HCT116 (cell line): ENCODE data around the gene SGMS1. TPM values are rescaled to one million over a fixed set of nuclear protein-coding genes. Genes with fewer than 3 reads are reported as not detected.

ENCODE experiments used
- ATAC-seq: fragments of 200-7000 bp; cut with Tn5 transposase; 2 replicates; pipeline ENCODE4 v1.9.1; 2020; ENCODE audit warnings: mild to moderate bottlenecking, moderate library complexity
- BruUV-seq: library from RNA; stranded (reverse); fragments of 400-500 nt; replicated peaks from 2 replicates; lab custom pipeline; 2021; lab: Mats Ljungman, UMichigan
- CTCF ChIA-PET: fragments of 300-600 bp; sonication (Branson Sonifier 250); formaldehyde crosslinking; loops from one replicate; lab custom pipeline; 2021; ENCODE audit warnings: antibody characterized with exemption; lab: Charles Lee
- POLR2A ChIA-PET: fragments of 300-600, 350-600 bp; sonication (Branson Sonifier 250); formaldehyde crosslinking; loops from one replicate; lab custom pipeline; 2021; ENCODE audit warnings: antibody characterized with exemption; lab: Charles Lee
- RAD21 ChIA-PET, 2 experiments: fragments of 300-600 bp; sonication (Branson Sonifier 250); formaldehyde crosslinking; loops; one replicate each; lab custom pipeline; 2023; ENCODE audit warnings: low total read pairs in 2 of 2; ENCODE audit not compliant: uncharacterized antibody in 2 of 2, unreplicated experiment in 2 of 2, low non-redundant PET in 1 of 2; lab: Charles Lee
- DNase-seq: peaks from one replicate; pipeline ENCODE4 v3.0.0-alpha.2; 2010; ENCODE audit warnings: low read depth, low spot score
- H2AFZ ChIP-seq: fragments of 200-600 bp; shearing (Covaris generic), sonication (generic); 2 replicates; pipeline ENCODE4 v1.6.1; 2017; ENCODE audit warnings: low read depth, mixed run types, mixed read lengths, antibody characterized with exemption, low read length; ENCODE audit not compliant: poor library complexity, severe bottlenecking
- H3K27ac ChIP-seq: 2 replicates; pipeline ENCODE4 v1.5.1; 2012; ENCODE audit warnings: low read depth, low read length
- H3K27me3 ChIP-seq: fragments of 200-600 bp; sonication (generic); 2 replicates; pipeline ENCODE4 v1.6.1; 2016; ENCODE audit warnings: mixed run types, low read length, mixed read lengths; ENCODE audit not compliant: insufficient read depth
- H3K36me3 ChIP-seq, 2 experiments: fragments of 200-500 bp in 1 of 2; fragments of 200-600 bp in 1 of 2; sonication (Bioruptor generic) in 1 of 2; sonication (generic) in 1 of 2; 2 replicates each; pipeline versions ENCODE4 v1.5.1 to v1.6.1; 2014 to 2016; ENCODE audit warnings: low read length in 2 of 2, inconsistent platforms in 1 of 2, mixed read lengths in 1 of 2, mixed run types in 1 of 2; ENCODE audit not compliant: insufficient read depth in 2 of 2, control insufficient read depth in 1 of 2
- H3K4me1 ChIP-seq, 2 experiments: fragments of 200-600 bp in 1 of 2; sonication (generic) in 1 of 2; 2 replicates each; pipeline versions ENCODE4 v1.5.1 to v1.6.1; 2012 to 2017; ENCODE audit warnings: low read length in 2 of 2, inconsistent platforms in 1 of 2, mild to moderate bottlenecking in 1 of 2, mixed read lengths in 1 of 2, mixed run types in 1 of 2, moderate library complexity in 1 of 2; ENCODE audit not compliant: insufficient read depth in 2 of 2, control insufficient read depth in 1 of 2
- H3K4me2 ChIP-seq: fragments of 200-600 bp; sonication (generic); 2 replicates; pipeline ENCODE4 v1.6.1; 2017; ENCODE audit warnings: mixed run types, low read length, mixed read lengths
- H3K4me3 ChIP-seq, 2 experiments: fragments of 200-600 bp in 1 of 2; sonication (generic) in 1 of 2; replicated peaks in 1 of 2; 2 replicates each; pipeline ENCODE4 v1.5.1; 2011 to 2016; ENCODE audit warnings: low read length in 2 of 2, control low read depth in 1 of 2, low read depth in 1 of 2, mild to moderate bottlenecking in 1 of 2, mixed read lengths in 1 of 2, mixed run types in 1 of 2
- H3K79me2 ChIP-seq: fragments of 200-600 bp; sonication (generic); 2 replicates; pipeline ENCODE4 v1.6.1; 2017; ENCODE audit warnings: mild to moderate bottlenecking, mixed run types, low read length, moderate library complexity, mixed read lengths; ENCODE audit not compliant: insufficient read depth
- H3K9ac ChIP-seq: fragments of 200-600 bp; sonication (generic); 2 replicates; pipeline ENCODE4 v1.6.1; 2016; ENCODE audit warnings: low read length, mixed read lengths
- H3K9me2 ChIP-seq: fragments of 200-600 bp; sonication (generic), shearing (Covaris generic); 2 replicates; pipeline ENCODE4 v1.6.1; 2017; ENCODE audit warnings: mixed run types, mild to moderate bottlenecking, moderate library complexity; ENCODE audit not compliant: insufficient read depth
- H3K9me3 ChIP-seq, 2 experiments: fragments of 200-500 bp in 1 of 2; fragments of 200-600 bp in 1 of 2; sonication (Bioruptor generic) in 1 of 2; sonication (generic) in 1 of 2; 2 replicates each; pipeline ENCODE4 v1.6.1; 2014 to 2017; ENCODE audit warnings: low read length in 2 of 2, mixed read lengths in 2 of 2, inconsistent platforms in 1 of 2, low read depth in 1 of 2, mild to moderate bottlenecking in 1 of 2, mixed run types in 1 of 2, moderate library complexity in 1 of 2; ENCODE audit not compliant: control insufficient read depth in 1 of 2, insufficient read depth in 1 of 2
- H4K20me1 ChIP-seq: fragments of 200-600 bp; sonication (generic), shearing (Covaris generic); 2 replicates; pipeline ENCODE4 v1.6.1; 2017; ENCODE audit warnings: mixed run types, mild to moderate bottlenecking, moderate library complexity; ENCODE audit not compliant: insufficient read depth
- CEBPB ChIP-seq: IDR thresholded peaks from 2 replicates; pipeline ENCODE4 v1.6.1; 2012; ENCODE audit warnings: low read depth
- EGR1 ChIP-seq: IDR thresholded peaks from 2 replicates; pipeline ENCODE4 v1.6.1; 2012; ENCODE audit warnings: low read depth
- ELF1 ChIP-seq: IDR thresholded peaks from 2 replicates; pipeline ENCODE4 v1.6.1; 2012; ENCODE audit warnings: low read depth, borderline replicate concordance
- EZH2 ChIP-seq: fragments of 200-600 bp; sonication (generic); IDR thresholded peaks from 2 replicates; pipeline ENCODE4 v1.6.1; 2017; ENCODE audit warnings: antibody characterized with exemption, mixed run types
- EZH2phosphoT487 ChIP-seq: fragments of 200-600 bp; IDR thresholded peaks from 2 replicates; pipeline ENCODE4 v1.6.1; 2018; ENCODE audit warnings: antibody characterized with exemption, borderline replicate concordance
- FOSL1 ChIP-seq: IDR thresholded peaks from 2 replicates; pipeline ENCODE4 v1.6.1; 2012; ENCODE audit warnings: low read depth
- JUND ChIP-seq: IDR thresholded peaks from 2 replicates; pipeline ENCODE4 v1.6.1; 2012
- POLR2A ChIP-seq: IDR thresholded peaks from 2 replicates; pipeline ENCODE4 v1.7.0; 2011; ENCODE audit warnings: borderline replicate concordance; ENCODE audit not compliant: insufficient read depth, insufficient read length; ENCODE audit errors: extremely low read depth
- RAD21 ChIP-seq: IDR thresholded peaks from 2 replicates; pipeline ENCODE4 v1.6.1; 2012; ENCODE audit warnings: low read depth, mild to moderate bottlenecking
- SP1 ChIP-seq: IDR thresholded peaks from 2 replicates; pipeline ENCODE4 v1.6.1; 2012; ENCODE audit warnings: low read depth
- SRF ChIP-seq: IDR thresholded peaks from 2 replicates; pipeline ENCODE4 v1.6.1; 2012; ENCODE audit warnings: low read depth
- TCF7L2 ChIP-seq: IDR thresholded peaks from 2 replicates; pipeline ENCODE4 v1.7.0; 2011; ENCODE audit warnings: borderline replicate concordance, inconsistent platforms; ENCODE audit not compliant: insufficient read depth, insufficient read length; ENCODE audit errors: extremely low read depth
- ZFX ChIP-seq: fragments of 450-650 bp; IDR thresholded peaks from 2 replicates; pipeline ENCODE4 v1.6.1; 2017
- intact Hi-C: fragments of 100-400 bp; cut with micrococcal nuclease; formaldehyde crosslinking; loops from 2 replicates; pipeline ENCODE4 v1.10.0; 2022
- total RNA-seq: library from RNA; stranded (reverse); gene quantifications from one replicate; pipeline ENCODE4 v1.2.1, GENCODE V29; 2021; ENCODE audit not compliant: unreplicated experiment
- TF ChIP-seq, protein P1 (sequence below): IDR thresholded peaks from 2 replicates; pipeline ENCODE4 v1.6.1; 2012; ENCODE audit warnings: low read depth
- TF ChIP-seq, protein P2 (sequence below): IDR thresholded peaks from 2 replicates; pipeline ENCODE4 v1.6.1; 2011; ENCODE audit warnings: mild to moderate bottlenecking, low read length, moderate library complexity; ENCODE audit not compliant: insufficient replicate concordance; ENCODE audit errors: extremely low read depth

SGMS1 gene
- total RNA-seq, 1 experiment from 2014 or later, result 29.1 TPM

DNA sequence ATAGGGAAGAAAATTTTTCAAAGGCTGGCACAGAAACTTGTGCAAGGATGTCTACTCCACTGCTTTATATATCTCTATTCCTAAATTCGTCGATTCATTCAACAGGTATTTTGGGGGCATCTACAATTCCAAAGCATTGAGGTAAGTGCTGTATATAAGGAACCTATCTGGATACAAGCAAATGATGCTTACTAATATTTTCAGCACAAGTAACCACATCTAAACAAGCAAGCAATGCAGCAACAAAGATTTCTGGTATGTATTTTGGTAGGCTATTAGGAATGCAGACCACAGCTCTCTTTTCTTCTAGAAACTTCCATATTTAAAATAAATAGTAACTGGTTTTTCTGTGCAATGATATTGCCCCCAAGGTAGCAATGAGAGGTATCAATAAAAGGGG lies 183.9 kb downstream of the SGMS1 start:
- Histone ChIP-seq H4K20me1 (0 out of 2 replicates have a peak, but pooled peaks cover 4% of the 10 kb centered on the region), H2AFZ (no peak overlapping the region), H3K79me2 (no peaks in the 10 kb centered on the region), H3K4me1 (no peaks in the 10 kb centered on the region), H3K9me2 (no peaks in the 10 kb centered on the region), H3K36me3 (no peaks in the 10 kb centered on the region), H3K4me2 (no peak overlapping the region), H3K9me3 (no peaks in the 10 kb centered on the region), H3K27ac (no peak overlapping the region), H3K9ac (no peak overlapping the region), H3K27me3 (no peaks in the 10 kb centered on the region), H3K4me3 (no peak overlapping the region)
- no TSS peak for BruUV-seq
- TF ChIP-seq, protein P1, sequence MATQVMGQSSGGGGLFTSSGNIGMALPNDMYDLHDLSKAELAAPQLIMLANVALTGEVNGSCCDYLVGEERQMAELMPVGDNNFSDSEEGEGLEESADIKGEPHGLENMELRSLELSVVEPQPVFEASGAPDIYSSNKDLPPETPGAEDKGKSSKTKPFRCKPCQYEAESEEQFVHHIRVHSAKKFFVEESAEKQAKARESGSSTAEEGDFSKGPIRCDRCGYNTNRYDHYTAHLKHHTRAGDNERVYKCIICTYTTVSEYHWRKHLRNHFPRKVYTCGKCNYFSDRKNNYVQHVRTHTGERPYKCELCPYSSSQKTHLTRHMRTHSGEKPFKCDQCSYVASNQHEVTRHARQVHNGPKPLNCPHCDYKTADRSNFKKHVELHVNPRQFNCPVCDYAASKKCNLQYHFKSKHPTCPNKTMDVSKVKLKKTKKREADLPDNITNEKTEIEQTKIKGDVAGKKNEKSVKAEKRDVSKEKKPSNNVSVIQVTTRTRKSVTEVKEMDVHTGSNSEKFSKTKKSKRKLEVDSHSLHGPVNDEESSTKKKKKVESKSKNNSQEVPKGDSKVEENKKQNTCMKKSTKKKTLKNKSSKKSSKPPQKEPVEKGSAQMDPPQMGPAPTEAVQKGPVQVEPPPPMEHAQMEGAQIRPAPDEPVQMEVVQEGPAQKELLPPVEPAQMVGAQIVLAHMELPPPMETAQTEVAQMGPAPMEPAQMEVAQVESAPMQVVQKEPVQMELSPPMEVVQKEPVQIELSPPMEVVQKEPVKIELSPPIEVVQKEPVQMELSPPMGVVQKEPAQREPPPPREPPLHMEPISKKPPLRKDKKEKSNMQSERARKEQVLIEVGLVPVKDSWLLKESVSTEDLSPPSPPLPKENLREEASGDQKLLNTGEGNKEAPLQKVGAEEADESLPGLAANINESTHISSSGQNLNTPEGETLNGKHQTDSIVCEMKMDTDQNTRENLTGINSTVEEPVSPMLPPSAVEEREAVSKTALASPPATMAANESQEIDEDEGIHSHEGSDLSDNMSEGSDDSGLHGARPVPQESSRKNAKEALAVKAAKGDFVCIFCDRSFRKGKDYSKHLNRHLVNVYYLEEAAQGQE, result no peak
- TF ChIP-seq JUND, result no peak
- TF ChIP-seq SRF, result no peak
- TF ChIP-seq SP1, result no peak
- no peak for TF ChIP-seq ZFX
- no peak for TF ChIP-seq CEBPB
- TF ChIP-seq EZH2phosphoT487, result no peak
- TF ChIP-seq POLR2A, result no peak
- no peak for TF ChIP-seq FOSL1
- TF ChIP-seq ELF1, result no peak
- TF ChIP-seq TCF7L2, result no peak
- TF ChIP-seq EGR1, result no peak
- TF ChIP-seq, protein P2, sequence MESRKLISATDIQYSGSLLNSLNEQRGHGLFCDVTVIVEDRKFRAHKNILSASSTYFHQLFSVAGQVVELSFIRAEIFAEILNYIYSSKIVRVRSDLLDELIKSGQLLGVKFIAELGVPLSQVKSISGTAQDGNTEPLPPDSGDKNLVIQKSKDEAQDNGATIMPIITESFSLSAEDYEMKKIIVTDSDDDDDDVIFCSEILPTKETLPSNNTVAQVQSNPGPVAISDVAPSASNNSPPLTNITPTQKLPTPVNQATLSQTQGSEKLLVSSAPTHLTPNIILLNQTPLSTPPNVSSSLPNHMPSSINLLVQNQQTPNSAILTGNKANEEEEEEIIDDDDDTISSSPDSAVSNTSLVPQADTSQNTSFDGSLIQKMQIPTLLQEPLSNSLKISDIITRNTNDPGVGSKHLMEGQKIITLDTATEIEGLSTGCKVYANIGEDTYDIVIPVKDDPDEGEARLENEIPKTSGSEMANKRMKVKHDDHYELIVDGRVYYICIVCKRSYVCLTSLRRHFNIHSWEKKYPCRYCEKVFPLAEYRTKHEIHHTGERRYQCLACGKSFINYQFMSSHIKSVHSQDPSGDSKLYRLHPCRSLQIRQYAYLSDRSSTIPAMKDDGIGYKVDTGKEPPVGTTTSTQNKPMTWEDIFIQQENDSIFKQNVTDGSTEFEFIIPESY, result no peak
- no peak for TF ChIP-seq EZH2
- no peak for TF ChIP-seq RAD21
- RAD21 ChIA-PET, result no interaction called here
- ATAC-seq, result no peak
- intact Hi-C loops, result no loop called here
- no peak for DNase-seq
- POLR2A ChIA-PET, result no interaction called here
- CTCF ChIA-PET, result no interaction called here
